Fibroblast of peridontal ligament (primary cell): ENCODE measurements around the gene LHX4.

Experiments
- DNase-seq: peaks from one replicate; pipeline ENCODE4 v3.0.0-alpha.2; 2010; ENCODE audit errors: extremely low read depth

LHX4 gene

DNA sequence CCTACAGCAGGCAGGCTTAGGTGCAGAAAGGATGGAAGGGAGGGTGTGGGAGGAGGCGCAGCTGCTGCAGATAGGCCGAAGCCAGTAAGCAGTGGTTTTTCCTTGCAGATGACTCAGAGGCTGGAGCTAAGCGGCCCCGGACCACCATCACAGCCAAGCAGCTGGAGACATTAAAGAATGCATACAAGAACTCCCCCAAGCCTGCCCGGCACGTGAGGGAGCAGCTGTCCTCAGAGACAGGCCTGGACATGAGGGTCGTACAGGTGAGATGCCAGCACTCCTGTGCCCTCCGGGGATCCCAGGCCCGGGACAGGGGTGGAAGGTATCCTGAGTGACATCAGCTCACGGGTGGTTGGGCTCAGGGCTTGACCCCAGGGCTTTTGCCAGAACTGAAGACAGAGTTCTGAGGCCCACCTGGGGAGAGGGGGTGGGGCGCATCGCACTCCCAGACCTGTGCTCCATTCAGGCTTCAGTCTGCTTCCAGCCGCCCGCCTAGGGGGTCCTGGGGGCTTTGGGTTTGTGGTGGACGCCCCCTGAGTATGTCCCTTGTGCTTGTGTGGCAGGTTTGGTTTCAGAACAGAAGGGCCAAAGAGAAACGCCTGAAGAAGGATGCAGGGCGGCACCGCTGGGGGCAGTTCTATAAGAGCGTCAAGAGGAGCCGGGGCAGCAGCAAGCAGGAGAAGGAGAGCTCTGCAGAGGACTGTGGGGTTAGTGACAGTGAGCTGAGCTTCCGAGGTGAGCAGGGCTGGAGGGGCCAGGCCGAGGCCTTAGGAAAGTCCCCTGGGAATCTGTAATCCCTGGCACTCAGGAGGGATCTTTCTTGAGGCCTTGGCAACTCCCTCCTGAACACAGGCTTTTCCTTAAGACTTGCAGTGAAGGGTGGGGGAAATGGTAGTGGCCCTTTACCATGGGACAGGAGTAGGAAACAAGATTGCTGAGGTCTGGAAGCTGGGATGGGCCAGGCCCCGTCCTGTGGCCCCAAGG is 41.5 kb downstream of the LHX4 start:
- DNase-seq, result peak; percentile 66

DNA sequence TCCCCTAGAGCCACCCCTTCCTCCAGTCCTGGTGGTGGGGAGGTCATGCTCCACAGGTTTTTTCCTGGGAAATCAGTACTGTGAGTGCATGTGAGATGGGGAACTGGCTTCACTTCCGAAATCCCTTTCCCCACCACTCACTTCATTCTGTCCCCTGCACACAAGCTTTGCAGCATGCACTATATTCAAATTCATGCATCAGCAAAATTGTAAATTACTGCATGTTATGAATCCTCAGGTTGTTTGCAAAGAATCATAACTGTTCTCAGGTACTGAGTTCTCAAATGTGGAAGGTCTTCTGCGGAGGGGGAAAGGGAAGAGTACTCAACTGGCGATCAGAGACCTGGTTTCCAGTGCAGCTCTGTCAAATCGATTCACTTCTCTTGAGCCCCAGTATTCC is 42.3 kb downstream of the LHX4 start:
- DNase-seq, result no peak

DNA sequence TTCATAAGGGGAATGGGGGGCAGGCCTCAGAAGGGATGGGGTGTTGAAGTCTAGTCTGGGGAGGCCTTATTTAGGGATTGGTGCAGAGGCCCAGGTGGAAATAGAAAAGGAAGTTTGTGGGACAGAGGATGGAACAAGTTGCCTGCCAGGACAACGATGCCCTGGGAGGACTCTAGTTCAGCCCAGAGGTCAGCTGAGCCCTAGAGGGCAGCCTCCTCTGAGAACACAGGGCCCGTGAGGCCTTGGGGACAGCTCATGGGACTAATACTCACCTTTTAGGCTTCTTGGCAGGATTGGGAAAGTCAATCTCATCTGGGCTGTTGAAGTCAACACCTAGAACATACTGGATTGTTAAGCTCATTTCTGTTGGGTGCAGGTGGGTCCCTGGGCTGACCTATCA is 43.0 kb downstream of the LHX4 start:
- DNase-seq, result no peak

DNA sequence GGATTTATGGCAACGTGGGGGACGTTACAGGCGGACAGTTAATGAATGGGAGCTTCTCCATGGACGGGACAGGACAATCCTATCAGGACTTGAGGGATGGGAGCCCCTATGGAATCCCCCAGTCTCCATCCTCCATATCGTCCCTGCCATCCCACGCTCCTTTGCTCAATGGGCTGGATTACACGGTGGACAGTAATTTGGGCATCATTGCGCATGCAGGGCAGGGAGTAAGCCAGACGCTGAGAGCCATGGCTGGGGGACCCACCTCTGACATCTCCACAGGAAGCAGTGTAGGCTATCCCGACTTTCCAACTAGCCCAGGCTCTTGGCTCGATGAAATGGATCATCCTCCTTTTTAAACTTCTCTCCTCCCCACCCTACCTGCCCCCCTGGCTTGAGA is 44.2 kb downstream of the LHX4 start:
- DNase-seq, result no peak

DNA sequence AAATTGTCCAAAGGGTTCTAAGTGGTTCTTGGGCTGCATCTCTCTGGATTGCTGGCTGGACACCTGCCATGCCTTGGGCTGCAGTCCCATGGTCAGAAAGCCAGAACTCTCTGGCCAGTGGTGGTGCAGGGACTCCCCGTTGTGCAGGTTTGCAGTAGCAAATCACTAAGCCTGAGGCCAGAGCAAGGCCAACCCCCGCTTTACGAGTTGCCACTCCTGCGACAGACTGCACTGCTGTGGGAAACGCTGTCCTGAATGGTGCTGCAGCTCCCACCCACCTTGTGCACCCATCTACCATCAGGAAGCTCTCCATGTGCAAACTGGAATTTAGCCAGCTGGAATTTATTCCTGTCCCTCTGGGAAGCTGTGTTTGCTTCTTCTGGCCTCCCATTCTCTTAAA is 45.7 kb downstream of the LHX4 start:
- DNase-seq, result no peak

DNA sequence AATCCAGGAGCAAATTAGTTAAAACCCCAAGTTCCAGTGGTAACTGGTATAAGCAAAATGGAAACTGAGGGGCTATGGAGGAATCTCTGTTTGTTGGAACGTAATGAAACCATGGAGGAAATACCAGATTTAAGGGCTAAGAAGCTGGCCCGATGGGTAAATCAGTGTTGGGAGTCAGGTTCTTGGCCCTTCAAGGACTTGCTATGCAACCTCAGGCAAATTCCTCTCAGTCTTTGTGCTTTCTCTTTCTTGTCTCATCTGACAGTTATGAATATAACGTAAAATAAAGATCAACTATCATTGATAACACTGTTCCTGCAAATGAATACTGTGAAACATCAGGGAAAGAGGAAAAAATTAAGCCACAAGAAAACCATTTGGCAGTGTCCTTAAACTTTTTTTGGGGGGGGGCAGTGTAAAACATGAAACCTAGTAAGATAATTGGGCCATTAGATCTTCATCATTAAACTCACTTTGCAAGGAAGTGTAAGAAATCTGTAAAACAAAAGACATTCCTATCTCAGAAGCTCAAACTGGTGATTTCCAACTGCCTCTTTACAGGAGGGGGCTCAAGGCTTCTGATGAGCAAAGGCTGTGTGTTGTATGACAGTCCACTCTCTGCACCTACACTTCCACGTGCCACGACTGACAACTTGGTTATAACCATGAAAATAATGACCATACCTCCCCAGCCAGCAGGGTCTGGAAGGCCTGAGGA is 47.6 kb downstream of the LHX4 start:
- no peak for DNase-seq

DNA sequence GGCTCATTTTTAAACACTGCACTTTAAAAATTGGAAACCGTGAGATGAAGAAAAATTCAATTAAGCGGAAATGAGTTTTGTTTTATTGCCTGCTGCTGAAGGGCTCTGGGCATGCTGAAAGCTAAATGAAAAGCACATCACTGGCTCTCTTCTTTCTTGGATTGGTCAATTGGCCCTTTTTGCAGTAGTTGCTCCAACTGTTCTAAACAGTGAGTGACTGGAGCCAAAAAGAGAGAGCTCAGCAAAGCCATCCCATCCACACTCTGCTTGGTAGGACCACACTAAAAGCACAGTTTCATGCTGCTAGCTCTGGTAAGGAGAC is 48.1 kb downstream of the LHX4 start:
- DNase-seq, result no peak

DNA sequence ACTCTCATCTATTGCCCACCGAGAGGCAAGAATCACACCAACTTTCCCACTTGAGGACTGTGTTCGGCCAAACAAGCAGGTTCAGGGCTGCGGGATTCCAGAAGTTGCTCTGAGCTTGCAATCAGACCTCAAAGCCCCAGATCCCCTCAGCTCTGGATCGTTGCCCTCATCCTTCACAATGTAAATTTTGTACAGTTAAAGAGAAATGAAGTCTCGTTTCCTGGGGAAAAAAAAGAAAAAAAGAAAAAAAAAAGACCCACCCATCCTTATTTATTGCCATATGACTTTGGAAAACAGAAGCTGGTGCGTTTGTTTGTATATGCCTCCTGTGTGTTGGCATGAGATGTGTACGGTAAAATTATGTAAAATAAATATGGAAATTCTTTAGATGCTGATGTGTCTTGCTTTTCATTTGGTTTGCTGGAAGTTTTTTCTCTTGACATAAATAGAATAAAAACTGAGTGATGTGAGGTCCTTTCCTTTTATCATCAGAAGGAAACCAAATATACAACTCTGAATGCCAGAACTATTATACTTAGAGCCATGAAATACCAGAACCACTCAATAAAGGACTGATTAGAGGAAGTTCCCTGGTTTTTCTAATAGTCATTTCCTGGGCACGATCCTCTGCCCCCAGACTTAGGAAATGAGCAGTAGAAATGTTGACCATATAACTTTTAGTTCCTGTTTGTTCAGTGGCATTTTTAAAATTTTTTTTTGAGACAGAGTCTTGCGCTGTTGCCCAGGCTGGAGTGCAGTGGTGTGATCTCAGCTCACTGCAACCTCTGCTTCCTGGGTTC is 48.7 kb downstream of the LHX4 start:
- no peak for DNase-seq

DNA sequence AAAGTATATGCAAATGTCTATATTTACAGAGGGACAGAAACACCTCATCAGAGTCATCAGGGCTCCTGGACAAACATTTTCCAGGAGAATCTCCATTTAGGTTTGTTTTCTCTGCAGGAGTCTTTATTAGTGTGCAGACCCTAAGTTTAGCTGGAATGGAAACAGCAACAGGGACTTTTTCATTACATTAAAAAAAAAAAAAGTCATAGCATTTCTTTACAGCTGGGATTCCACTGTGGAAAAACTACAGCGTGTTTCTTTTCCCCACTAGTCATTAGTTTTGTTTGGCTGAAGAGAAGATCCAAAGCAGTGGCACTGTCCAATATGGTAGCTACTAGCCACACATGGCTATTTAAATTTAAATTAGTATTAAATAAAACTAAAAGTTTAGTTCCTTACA is 49.6 kb downstream of the LHX4 start:
- no peak for DNase-seq

DNA sequence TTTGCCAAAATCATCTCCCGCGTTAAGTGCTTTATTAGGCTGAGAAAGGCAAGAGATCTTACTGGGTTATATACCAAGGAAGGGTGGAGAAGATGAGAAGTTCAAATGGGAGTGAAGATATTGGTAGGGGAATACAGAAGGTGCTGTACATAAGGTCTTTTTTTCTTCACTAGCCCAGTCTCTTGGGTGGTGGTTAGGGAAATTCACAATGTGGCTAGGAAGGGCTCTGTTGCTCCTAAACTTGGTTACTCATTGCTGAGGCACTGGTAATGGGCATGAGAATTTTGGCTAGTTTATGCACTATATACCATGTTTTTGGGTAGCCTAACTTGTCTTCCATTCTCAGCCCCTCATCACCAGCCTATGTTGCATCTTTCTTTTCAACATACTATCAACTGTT is 50.6 kb downstream of the LHX4 start:
- no peak for DNase-seq

DNA sequence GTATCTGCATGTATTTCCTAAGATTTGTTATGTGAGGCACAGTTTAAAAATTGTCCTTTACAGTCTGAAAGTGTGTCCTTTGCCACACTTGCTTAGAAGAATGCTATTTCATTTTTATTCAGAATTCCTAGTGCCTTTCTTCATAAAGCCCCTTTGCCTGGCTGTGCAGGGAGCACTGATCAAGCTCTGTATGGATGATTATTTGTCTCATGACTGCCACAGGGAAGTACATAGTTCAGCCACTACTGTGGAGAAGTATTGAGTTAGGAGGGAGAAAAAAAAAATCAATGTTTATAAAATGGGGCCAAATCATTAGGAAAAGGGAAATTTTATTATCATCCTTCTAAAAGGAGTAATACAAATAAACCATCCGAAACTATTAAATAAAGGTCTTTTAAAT is 51.4 kb downstream of the LHX4 start:
- DNase-seq, result no peak

DNA sequence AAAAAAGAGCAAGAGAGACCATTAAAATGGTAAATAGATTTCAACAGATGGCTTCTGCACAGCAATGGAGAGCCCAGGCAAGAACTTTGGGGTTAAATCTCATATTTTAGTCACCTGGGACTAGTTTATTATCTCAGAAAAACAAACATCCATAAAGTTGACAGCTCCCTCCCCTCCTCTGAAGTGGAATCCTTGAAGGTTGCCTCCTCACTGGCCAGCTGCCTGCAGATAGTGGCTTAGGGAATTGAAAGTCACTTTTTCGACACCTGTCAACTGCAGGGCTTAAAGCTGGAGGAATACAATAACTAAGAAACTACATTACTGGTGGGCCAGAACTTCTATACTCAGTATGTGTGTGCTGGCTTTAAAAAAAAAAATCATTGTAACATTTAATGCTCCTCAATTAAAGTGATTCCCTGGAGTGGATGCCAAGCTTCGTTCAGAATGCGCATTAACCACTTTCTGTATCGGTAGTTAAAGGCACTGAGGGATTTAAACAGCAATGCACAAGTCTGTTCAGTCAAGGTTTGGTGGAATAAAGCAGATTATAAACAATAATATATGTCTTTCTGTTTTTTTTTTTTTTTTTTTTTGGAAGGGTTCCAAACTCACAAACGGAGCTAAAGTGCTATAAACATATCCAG is 52.5 kb downstream of the LHX4 start:
- DNase-seq, result no peak

DNA sequence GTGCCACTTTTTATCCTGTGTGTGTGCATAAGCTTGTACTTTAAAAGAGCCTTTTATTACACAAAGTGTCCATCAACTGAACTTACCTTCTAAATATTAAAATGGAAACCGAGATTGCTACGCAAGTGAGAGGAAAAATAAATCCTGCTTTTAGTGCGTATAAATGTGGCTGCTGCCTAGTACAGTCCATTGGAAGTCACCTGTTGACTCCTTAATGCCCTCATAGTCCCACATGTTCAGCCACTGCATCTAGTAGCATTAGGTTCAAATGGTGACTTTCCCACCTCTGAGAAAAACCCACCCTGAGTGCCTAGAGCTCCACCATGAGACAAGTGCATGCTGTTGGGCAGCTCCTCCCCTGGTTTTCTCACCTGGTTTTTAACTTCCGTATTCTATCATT is 53.0 kb downstream of the LHX4 start:
- no peak for DNase-seq

DNA sequence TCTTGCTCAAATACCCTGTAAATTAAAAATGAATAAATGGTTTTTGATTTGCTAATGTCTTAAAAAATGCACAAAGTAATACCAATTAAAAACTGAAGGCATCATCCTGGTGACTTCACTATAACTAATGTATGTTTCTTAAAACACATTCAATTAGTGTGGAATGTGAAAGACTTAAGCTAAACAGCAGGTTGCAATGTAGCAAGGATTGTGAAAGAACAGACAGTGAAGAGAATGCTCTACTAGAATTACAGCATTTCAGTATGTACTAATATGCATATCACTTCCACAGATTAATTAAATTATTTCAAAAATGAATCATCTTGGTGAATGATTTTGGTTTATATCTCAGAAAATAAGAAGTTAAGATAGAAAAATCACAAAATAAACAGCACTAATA is 56.4 kb downstream of the LHX4 start:
- DNase-seq, result no peak

DNA sequence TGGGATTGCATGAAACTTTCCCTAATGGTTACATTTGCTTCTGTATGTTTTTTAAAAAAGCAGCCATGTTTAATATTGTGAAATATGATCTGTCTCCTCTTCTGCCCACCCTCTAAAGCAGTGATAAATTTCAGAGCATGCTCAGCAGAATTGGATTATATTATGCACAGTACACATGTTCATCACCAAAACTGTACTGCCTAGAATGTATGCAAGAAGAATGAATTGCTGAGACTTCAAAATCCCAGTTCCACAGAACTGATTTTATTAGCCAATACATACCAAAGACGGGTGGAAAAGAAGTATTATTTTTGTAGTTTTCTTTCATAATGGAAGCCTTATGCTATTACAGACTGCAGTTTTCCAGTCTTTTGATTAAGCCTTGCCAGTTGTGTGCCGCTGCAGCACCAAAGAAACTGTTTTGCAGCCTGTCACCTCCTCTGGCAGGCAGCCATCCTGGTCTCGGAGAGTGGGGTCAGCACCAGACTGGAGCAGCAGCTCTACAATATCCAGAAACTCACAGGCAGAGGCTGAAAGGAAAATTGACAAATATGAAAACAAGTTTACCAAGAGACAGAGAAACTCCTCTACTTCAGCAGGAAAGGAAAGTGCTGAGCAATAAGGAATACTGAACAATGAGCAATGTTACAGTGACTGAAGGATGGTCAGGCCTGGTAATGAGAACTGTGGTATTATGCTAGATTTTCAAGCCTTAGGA is 58.1 kb downstream of the LHX4 start:
- no peak for DNase-seq

DNA sequence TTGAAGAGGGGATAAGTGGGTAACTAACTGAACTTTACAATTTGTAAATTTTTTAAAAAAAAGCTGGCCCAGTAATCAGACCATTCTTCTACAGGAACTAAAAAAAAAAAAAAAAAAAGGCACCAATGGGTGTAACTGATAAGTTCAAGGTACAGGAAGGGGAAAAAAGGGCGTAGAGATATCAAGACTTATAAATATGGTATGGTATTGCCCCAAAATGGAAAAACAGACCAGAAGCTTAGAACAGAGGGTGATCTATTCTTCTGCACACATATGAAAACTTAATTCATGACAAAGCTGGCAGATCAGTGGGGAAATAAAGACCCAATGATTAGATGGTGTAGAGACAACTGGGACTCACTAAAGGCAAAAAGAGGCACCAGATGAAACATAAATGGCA is 58.9 kb downstream of the LHX4 start:
- no peak for DNase-seq

DNA sequence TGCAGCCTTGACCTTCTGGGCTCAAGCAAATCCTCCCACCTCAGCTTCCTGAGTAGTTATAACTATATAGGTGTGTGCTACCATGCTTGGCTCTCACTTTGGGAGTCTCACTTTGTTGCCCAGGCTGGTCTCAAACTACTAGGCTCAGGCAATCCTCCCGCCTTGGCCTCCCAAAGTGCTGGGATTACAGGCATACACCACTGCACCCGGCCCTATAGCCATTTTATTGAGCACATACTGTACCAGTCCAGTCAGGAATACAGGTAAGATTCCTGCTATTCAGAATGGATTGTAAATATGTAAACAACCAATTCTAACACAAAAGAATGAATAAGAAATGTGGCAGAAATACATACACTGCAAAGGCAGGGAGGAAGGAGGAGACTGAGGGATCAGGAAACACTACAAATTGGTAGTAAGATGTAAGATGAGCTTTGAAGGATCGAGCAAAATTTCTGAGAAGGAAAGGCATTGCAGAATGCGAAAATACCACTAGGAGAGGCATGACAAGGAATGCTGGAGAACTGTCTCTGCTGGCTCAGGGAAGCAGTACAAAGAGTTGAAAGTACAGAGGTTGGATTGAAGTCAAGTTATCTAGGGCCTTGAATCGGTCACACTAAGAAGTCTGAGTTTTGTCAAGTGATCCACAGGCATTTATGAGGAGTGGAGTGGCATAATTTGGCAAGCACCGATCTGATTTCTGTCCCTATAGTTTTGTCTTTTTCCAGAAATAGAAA is 60.4 kb downstream of the LHX4 start:
- DNase-seq, result no peak

DNA sequence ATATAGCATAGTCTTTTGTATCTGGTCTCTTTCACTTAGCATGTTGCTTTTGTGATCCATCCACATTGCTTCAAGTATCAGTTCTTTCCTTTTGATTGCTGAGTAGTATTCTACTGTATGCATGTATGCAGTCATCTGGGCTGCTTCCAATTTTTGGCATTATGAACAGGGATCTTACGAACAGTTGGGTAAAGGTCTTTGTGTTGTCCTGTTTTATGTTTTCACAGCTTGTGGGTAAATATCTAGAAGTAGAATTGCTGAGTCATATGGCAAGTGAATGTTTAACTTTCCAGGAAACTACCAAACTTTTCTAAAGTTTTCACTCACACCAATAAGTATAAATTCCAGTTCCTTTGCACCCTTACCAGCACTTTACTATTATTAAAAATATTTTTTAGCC is 60.9 kb downstream of the LHX4 start:
- no peak for DNase-seq

DNA sequence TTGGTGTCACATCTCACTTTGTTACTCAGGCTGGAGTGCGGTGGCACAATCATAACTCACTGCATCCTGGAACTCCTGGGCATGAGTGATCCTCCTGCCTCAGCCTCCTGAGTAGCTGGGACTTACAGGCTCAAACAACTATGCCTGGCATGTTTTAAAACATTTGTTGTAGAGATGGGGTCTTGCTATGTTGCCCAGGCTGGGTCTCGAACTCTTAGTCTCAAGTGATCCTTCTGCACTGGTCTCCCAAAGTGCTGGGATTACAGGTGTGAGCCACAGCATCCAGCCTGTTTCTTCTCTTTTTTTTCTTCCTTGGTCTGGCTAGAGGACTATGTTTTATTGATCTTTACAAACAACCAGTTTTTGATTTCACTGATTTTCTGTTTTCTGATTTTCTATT is 64.6 kb downstream of the LHX4 start:
- no peak for DNase-seq

DNA sequence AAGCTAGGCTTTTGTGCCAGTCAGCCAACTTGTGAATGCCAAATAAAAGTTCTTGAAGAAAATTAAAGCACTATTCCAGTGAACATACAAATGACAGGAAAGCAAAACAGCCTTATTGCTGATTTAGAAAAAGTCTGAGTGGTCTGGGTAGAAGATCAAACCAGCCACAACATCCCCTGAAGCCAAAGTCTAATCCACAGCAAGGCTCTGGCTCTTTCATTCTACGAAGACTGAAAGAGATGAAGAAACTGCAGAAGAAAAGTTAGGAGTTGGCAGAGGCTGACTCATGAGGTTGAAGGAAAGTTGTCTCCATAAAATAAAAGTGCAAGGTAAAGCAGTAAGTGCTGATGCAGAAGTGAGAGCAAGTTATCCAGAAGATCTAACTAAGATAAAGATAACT is 65.9 kb downstream of the LHX4 start:
- no peak for DNase-seq
